Activated CD8-positive, alpha-beta T cell treated with anti-CD3 and anti-CD28 coated beads for 36 hours (primary cell): Measurements from ENCODE around the gene VPS4B. TPM values are rescaled to one million over a fixed set of nuclear protein-coding genes. Genes with fewer than 3 reads are reported as not detected.

Experiments used
- ATAC-seq: fragments of 200-7000 bp; cut with Tn5 transposase; one replicate; pipeline ENCODE4 v1.10.0; 2021; ENCODE audit warnings: mild to moderate bottlenecking, moderate library complexity
- CTCF ChIA-PET: fragments of 350-600 bp; sonication (Branson Sonifier 250); formaldehyde crosslinking; loops from one replicate; lab custom pipeline; 2021; ENCODE audit warnings: antibody characterized with exemption; lab: Charles Lee
- POLR2A ChIA-PET: fragments of 350-600 bp; sonication (Branson Sonifier 250); formaldehyde crosslinking; loops from one replicate; lab custom pipeline; 2021; ENCODE audit warnings: antibody characterized with exemption; lab: Charles Lee
- DNase-seq: peaks from one replicate; pipeline ENCODE4 v3.0.0-alpha.2; 2020
- H3K27ac Mint-ChIP-seq: one replicate; pipeline ENCODE4 v1.8.0; 2021; ENCODE audit warnings: mild to moderate bottlenecking, mixed read lengths
- H3K27me3 Mint-ChIP-seq: one replicate; pipeline ENCODE4 v1.8.0; 2021; ENCODE audit warnings: mixed read lengths
- H3K36me3 Mint-ChIP-seq: one replicate; pipeline ENCODE4 v1.8.0; 2021; ENCODE audit warnings: low read depth, mixed read lengths
- H3K4me1 Mint-ChIP-seq: one replicate; pipeline ENCODE4 v1.8.0; 2021; ENCODE audit warnings: low read depth, mixed read lengths
- H3K4me3 Mint-ChIP-seq: one replicate; pipeline ENCODE4 v1.8.0; 2021; ENCODE audit warnings: mild to moderate bottlenecking, moderate library complexity, mixed read lengths
- H3K9me3 Mint-ChIP-seq: one replicate; pipeline ENCODE4 v1.8.0; 2021; ENCODE audit warnings: mixed read lengths
- intact Hi-C: fragments of 100-400 bp; cut with micrococcal nuclease; formaldehyde crosslinking; loops from one replicate; pipeline ENCODE4 v1.10.0; 2022
- total RNA-seq, 2 experiments: library from RNA; stranded (reverse); gene quantifications; one replicate each; pipeline ENCODE4 v1.2.3, GENCODE V29; 2021
- TF ChIP-seq, protein P1 (sequence below): fragments of 200-600 bp; IDR thresholded peaks from one replicate; pipeline ENCODE4 v1.8.0; 2022; ENCODE audit warnings: antibody characterized with exemption, mild to moderate bottlenecking

VPS4B gene
- total RNA-seq, 2 experiments from 2014 or later = 34.8 to 35.9 TPM

DNA sequence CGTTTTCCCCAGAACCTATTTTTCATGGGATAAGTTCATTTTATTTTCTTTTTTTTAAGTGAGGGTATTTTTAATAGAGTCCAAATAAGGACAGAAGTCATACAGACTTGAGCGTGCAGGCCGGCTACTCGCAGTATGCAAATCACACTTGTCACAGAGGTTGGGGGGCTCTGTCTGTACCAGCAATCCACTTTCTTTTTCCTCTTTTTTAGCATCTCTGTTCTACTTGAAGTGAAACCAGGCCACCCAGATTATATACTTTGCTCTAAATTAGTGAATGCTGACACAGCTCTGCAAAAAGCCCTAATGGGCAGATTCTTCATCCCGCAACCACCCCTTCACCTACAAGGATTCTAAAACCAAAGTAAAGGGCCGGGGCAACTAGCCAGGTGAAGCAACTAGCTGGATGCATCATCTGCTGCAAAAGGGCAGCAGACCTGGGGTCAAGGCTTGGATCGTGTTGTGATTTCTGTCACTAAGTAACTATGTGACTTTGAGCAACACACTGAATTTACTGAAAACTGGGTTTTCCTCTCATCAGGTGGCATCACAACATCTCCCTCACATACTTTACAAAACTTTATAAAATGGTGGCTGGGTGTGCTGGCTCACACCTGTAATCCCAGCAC is 73.7 kb downstream of the VPS4B start:
- CTCF ChIA-PET = interaction anchor here (1.5 to 5.3 kb wide), 2 partner anchors 8 to 25 kb away, joined by 3 to 40 read pairs; no protein-coding TSS in a partner anchor
- Mint-ChIP-seq H3K4me1 (no peaks in the 10 kb centered on the region), H3K9me3 (no peaks in the 10 kb centered on the region), H3K27me3 (no peaks in the 10 kb centered on the region), H3K36me3 (peaks cover 29% of the 10 kb centered on the region), H3K27ac (no peak overlapping the region), H3K4me3 (no peak overlapping the region)
- TF ChIP-seq, protein P1, sequence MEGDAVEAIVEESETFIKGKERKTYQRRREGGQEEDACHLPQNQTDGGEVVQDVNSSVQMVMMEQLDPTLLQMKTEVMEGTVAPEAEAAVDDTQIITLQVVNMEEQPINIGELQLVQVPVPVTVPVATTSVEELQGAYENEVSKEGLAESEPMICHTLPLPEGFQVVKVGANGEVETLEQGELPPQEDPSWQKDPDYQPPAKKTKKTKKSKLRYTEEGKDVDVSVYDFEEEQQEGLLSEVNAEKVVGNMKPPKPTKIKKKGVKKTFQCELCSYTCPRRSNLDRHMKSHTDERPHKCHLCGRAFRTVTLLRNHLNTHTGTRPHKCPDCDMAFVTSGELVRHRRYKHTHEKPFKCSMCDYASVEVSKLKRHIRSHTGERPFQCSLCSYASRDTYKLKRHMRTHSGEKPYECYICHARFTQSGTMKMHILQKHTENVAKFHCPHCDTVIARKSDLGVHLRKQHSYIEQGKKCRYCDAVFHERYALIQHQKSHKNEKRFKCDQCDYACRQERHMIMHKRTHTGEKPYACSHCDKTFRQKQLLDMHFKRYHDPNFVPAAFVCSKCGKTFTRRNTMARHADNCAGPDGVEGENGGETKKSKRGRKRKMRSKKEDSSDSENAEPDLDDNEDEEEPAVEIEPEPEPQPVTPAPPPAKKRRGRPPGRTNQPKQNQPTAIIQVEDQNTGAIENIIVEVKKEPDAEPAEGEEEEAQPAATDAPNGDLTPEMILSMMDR = no peak
- POLR2A ChIA-PET = interaction anchor here (1.3 kb wide), 1 partner anchor 8 kb away, joined by 4 read pairs; no protein-coding TSS in a partner anchor
- DNase-seq = no peak
- ATAC-seq = no peak
- intact Hi-C loops = no loop called here

DNA sequence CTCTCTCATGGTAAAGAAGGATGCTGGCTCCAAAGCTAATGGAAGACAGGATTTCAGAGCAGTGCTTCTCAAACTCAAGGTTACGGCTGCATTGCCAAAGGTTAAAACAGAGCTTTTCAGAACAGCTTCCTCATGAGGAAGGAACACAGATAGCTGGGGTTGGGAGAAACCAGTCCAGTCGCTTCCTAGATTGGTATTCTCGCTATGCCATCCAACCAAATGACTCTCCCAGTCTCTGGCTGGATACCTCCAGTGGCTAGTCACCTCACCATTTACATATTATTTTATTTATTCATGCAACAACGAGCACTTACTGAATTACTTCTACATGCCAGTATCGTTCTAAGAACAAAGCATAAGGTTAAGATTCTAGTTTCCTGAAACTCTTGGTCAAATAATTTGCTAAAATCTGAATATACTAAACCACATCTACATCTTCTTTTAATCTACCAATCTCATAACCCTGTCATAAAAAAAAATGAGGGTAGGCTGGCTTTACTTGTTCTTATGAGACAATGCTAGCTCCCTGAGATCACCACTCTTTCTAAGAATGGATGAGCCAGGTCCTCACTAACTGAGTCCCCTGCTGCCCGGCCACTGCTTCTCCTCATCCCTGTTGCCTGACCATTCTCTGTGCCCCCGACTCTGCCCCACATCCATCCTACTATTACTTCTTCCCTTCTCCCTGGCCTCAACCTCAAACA is 75.6 kb downstream of the VPS4B start:
- ATAC-seq = no peak
- Mint-ChIP-seq H3K27ac (no peak overlapping the region), H3K9me3 (no peaks in the 10 kb centered on the region), H3K36me3 (peaks cover 30% of the 10 kb centered on the region), H3K4me1 (no peaks in the 10 kb centered on the region), H3K4me3 (no peak overlapping the region), H3K27me3 (no peaks in the 10 kb centered on the region)
- intact Hi-C loops = no loop called here
- no peak for DNase-seq
- TF ChIP-seq, protein P1 = no peak
- POLR2A ChIA-PET = interaction anchor here (0.7 kb wide), 1 partner anchor 8 kb away, joined by 4 read pairs; no protein-coding TSS in a partner anchor
- CTCF ChIA-PET = interaction anchor here (0.8 kb wide), 1 partner anchor 93 kb away, joined by 3 read pairs; no protein-coding TSS in a partner anchor

DNA sequence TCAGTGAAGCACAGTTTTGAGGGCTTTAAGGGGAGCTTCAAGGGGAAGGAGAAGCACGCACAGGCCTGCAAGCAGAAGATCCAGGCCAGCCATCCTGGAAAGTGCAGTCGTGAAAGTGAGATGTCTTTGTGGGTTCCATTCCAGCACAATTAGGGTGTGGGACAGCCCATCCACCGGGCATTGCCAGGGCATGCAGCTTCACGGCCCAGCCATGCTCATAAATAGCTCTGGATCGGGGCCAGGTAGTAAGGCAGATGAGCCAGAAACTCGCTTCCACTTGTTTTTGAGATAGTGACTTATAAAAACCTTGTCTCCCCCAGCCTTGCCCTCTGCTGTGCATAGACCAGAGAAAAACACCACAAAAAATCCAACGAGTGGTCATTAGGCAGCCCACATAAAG is 76.2 kb downstream of the VPS4B start:
- H3K27me3 Mint-ChIP-seq = no peaks in the 10 kb centered on the region
- ATAC-seq = no peak
- DNase-seq = no peak
- TF ChIP-seq, protein P1 = no peak
- peaks cover 34% of the 10 kb centered on the region for H3K36me3 Mint-ChIP-seq
- intact Hi-C loops = no loop called here
- H3K27ac Mint-ChIP-seq = no peak overlapping the region
- ChIA-PET CTCF (no interaction called here), POLR2A (interaction anchor here (0.7 kb wide), 1 partner anchor 9 kb away, joined by 4 read pairs; no protein-coding TSS in a partner anchor)
- H3K4me3 Mint-ChIP-seq = no peak overlapping the region
- H3K4me1 Mint-ChIP-seq = no peaks in the 10 kb centered on the region
- H3K9me3 Mint-ChIP-seq = no peaks in the 10 kb centered on the region

DNA sequence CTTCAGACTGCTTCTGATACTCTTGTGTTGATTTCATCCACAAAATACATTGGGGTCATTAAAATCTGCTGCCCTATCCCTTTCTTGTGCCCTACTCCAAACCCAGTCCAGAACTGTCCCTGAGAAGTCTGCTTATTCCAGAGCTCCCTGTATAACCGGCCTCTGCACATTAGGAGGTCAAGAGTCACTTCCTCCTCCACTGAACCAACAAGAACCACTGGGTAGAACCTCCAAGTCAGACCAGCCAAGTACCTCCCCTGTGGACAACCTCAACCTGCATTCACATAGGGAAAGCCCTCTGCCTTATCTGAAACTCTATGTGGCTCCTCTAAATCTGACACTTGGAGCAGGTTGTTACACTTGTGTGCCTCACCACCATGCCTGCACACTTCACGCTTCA is 77.4 kb downstream of the VPS4B start:
- H3K36me3 Mint-ChIP-seq = peaks cover 40% of the 10 kb centered on the region
- peaks cover 3% of the 10 kb centered on the region for H3K4me1 Mint-ChIP-seq
- H3K4me3 Mint-ChIP-seq = no peak overlapping the region
- DNase-seq = no peak
- CTCF ChIA-PET = interaction anchor here (1.0 to 7.0 kb wide), 3 partner anchors 11 to 95 kb away, joined by 3 to 99 read pairs (median 3); no protein-coding TSS in a partner anchor
- TF ChIP-seq, protein P1 = no peak
- H3K27ac Mint-ChIP-seq = no peak overlapping the region
- intact Hi-C loops = loop anchor here (5.0 kb wide), 2 partner anchors 92 to 328 kb away; no protein-coding TSS in a partner anchor
- POLR2A ChIA-PET = no interaction called here
- no peaks in the 10 kb centered on the region for H3K27me3 Mint-ChIP-seq
- no peaks in the 10 kb centered on the region for H3K9me3 Mint-ChIP-seq
- ATAC-seq = no peak

DNA sequence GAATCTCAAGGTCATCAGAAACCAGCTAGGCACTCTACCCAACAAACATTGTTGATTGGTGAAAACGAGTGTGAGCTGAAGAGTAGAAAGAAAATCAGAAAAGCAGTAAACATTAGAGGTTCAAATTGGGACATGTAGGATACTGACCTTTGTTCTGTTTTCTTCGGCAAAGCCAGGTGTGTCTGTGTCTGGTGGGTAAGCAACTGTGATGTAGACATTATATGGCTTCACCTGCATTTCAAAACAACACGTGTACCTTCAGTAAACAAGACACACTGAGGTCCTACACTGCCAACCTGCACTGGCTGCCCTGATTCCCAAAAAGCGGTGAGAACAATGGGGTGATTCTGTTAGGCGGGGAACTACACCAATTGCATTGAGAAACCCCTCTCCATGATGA is 78.0 kb downstream of the VPS4B start:
- Mint-ChIP-seq H3K9me3 (no peaks in the 10 kb centered on the region), H3K36me3 (peaks cover 38% of the 10 kb centered on the region), H3K27me3 (no peaks in the 10 kb centered on the region), H3K27ac (no peak overlapping the region), H3K4me1 (peaks cover 4% of the 10 kb centered on the region), H3K4me3 (no peak overlapping the region)
- ChIA-PET CTCF (interaction anchor here (1.0 to 7.0 kb wide), 3 partner anchors 10 to 95 kb away, joined by 3 to 99 read pairs (median 3); no protein-coding TSS in a partner anchor), POLR2A (no interaction called here)
- ATAC-seq (no peak), DNase-seq (no peak)
- TF ChIP-seq, protein P1 = no peak
- intact Hi-C loops = loop anchor here (5.0 kb wide), 2 partner anchors 93 to 327 kb away; no protein-coding TSS in a partner anchor
